OCI-LY7 (cell line): ENCODE results near the gene ZNF749. TPM values are rescaled to one million over a fixed set of nuclear protein-coding genes. Genes with fewer than 3 reads are reported as not detected.

Experiments used
- BruUV-seq: library from RNA; stranded (reverse); fragments of 400-500 nt; replicated peaks from 2 replicates; lab custom pipeline; 2021; lab: Mats Ljungman, UMichigan
- CTCF ChIA-PET: fragments of 300-600 bp; sonication (Branson Sonifier 250); formaldehyde crosslinking; loops from one replicate; lab custom pipeline; 2022; ENCODE audit warnings: antibody characterized with exemption; ENCODE audit not compliant: unreplicated experiment; lab: Charles Lee
- POLR2A ChIA-PET: fragments of 300-600 bp; sonication (Branson Sonifier 250); formaldehyde crosslinking; loops from one replicate; lab custom pipeline; 2022; ENCODE audit warnings: antibody characterized with exemption; lab: Charles Lee
- DNase-seq: peaks from one replicate; pipeline ENCODE4 v3.0.0-alpha.2; 2015; ENCODE audit warnings: low spot score
- H2AFZ ChIP-seq: fragments of 200-600 bp; sonication (generic), shearing (Covaris generic); 2 replicates; pipeline ENCODE4 v1.6.1; 2014; ENCODE audit warnings: mild to moderate bottlenecking, antibody characterized with exemption, low read length, moderate library complexity
- H3K27ac ChIP-seq: fragments of 200-600 bp; sonication (generic); 2 replicates; pipeline ENCODE4 v1.5.1; 2014; ENCODE audit warnings: mixed run types, low read depth, mild to moderate bottlenecking, moderate library complexity, low read length, inconsistent platforms; ENCODE audit not compliant: poor library complexity, severe bottlenecking
- H3K36me3 ChIP-seq: fragments of 200-600 bp; sonication (generic); 2 replicates; pipeline ENCODE4 v1.6.1; 2014; ENCODE audit warnings: mild to moderate bottlenecking, antibody characterized with exemption, low read length, moderate library complexity, mixed read lengths; ENCODE audit not compliant: insufficient read depth
- H3K4me1 ChIP-seq: fragments of 200-600 bp; sonication (generic); 2 replicates; pipeline ENCODE4 v1.5.1; 2014; ENCODE audit warnings: mild to moderate bottlenecking, low read length; ENCODE audit not compliant: insufficient read depth, poor library complexity, severe bottlenecking
- H3K4me2 ChIP-seq: fragments of 200-600 bp; sonication (generic); 2 replicates; pipeline ENCODE4 v1.6.1; 2014; ENCODE audit warnings: mild to moderate bottlenecking, low read length
- H3K4me3 ChIP-seq: fragments of 200-600 bp; sonication (generic); 2 replicates; pipeline ENCODE4 v1.5.1; 2014; ENCODE audit warnings: mild to moderate bottlenecking, low read depth, low read length; ENCODE audit not compliant: poor library complexity, severe bottlenecking
- H3K79me2 ChIP-seq: fragments of 200-600 bp; sonication (generic); 2 replicates; pipeline ENCODE4 v1.6.1; 2016; ENCODE audit warnings: low read depth, mild to moderate bottlenecking, low read length, moderate library complexity, mixed read lengths; ENCODE audit not compliant: insufficient read depth
- H3K9me2 ChIP-seq: fragments of 200-600 bp; sonication (generic); 2 replicates; pipeline ENCODE4 v1.6.1; 2016; ENCODE audit warnings: mild to moderate bottlenecking, low read length, mixed read lengths; ENCODE audit not compliant: insufficient read depth
- H3K9me3 ChIP-seq: fragments of 200-600 bp; sonication (generic); 2 replicates; pipeline ENCODE4 v1.6.1; 2014; ENCODE audit warnings: mild to moderate bottlenecking, mixed run types, low read length, mixed read lengths
- H4K20me1 ChIP-seq: fragments of 200-600 bp; sonication (generic); 2 replicates; pipeline ENCODE4 v1.6.1; 2014; ENCODE audit warnings: mild to moderate bottlenecking, antibody characterized with exemption, low read length, moderate library complexity, mixed read lengths; ENCODE audit not compliant: insufficient read depth
- CTCF ChIP-seq: fragments of 200-600 bp; sonication (generic); conservative IDR thresholded peaks from 2 replicates; pipeline ENCODE4 v1.5.1; 2014; ENCODE audit warnings: mild to moderate bottlenecking, antibody characterized with exemption, low read length, moderate library complexity, mixed read lengths
- EZH2phosphoT487 ChIP-seq: fragments of 200-600 bp; sonication (generic); IDR thresholded peaks from 2 replicates; pipeline ENCODE4 v1.6.1; 2018; ENCODE audit warnings: low read depth, borderline replicate concordance, mild to moderate bottlenecking, mixed run types, antibody characterized with exemption, low read length, moderate library complexity, mixed read lengths
- intact Hi-C: fragments of 100-400 bp; cut with micrococcal nuclease; formaldehyde crosslinking; loops from one replicate; pipeline ENCODE4 v1.10.0; 2022; ENCODE audit not compliant: unreplicated experiment
- total RNA-seq, 2 experiments: library from RNA; depleted of rRNA in 1 of 2; stranded (reverse); fragments of >200 nt in 1 of 2; shearing (Covaris generic) in 1 of 2; gene quantifications; 2 replicates each; pipeline ENCODE4 v1.2.3, GENCODE V29; 2014 to 2022

ZNF749 gene
- total RNA-seq, 2 experiments from 2014 or later = 14.2 to 27.1 TPM

- intact Hi-C loops = no loop called here
- TF ChIP-seq CTCF (no peak), EZH2phosphoT487 (no peak)
- Histone ChIP-seq H3K4me1 (peaks cover 10% of the 10 kb centered on the region), H3K4me3 (peak within 1 kb of the TSS; percentile 91), H3K9me3 (no peaks in the 10 kb centered on the region), H3K9me2 (no peaks in the 10 kb centered on the region), H2AFZ (peak within 1 kb of the TSS; percentile 99), H3K36me3 (peaks cover 13% of the 10 kb centered on the region), H3K4me2 (peak within 1 kb of the TSS; percentile 83), H3K27ac (peak within 1 kb of the TSS; percentile 26), H3K79me2 (peaks cover 7% of the 10 kb centered on the region; the same call in 1 of the 2 replicates), H4K20me1 (no peaks in the 10 kb centered on the region)
- peak; percentile 95 for DNase-seq
- POLR2A ChIA-PET = interaction anchor here (0.7 kb wide), 1 partner anchor 316 kb away, joined by 3 read pairs; the partner anchor contains the start of gene ZNF671
- CTCF ChIA-PET = interaction anchor here (0.6 kb wide), 1 partner anchor 959 kb away, joined by 3 read pairs; no protein-coding TSS in a partner anchor
- BruUV-seq = TSS peak; percentile 56
Measured at GRCh38 chr19:57410877-57411671, 24.1 kb upstream of the ZNF749 start, which contains the start of gene ZNF17. Gene ZNF17, plus strand, starts transcription at chr19:57411161. Its CDS starts 2,455 bp downstream, at chr19:57413616.

DNA sequence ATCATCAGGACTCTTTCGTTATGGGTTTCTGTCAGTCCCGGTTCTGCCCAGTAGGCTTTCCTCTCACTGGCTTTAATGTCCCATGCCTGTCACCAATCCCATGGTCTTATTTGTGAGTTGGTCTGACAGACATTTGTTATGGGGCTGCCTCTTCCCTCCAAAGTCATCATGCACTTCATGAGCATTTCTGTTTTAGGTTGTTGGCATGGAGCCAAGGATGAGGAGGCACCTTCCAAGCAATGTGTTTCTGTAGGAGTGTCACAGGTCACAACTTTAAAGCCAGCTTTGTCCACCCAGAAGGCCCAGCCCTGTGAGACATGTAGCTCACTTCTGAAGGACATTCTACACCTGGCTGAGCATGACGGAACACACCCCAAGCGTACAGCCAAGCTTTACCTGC is 15.7 kb upstream of the ZNF749 start:
- Histone ChIP-seq H3K27ac (no peak overlapping the region), H3K4me2 (no peak overlapping the region), H4K20me1 (no peaks in the 10 kb centered on the region), H3K79me2 (no peaks in the 10 kb centered on the region), H3K36me3 (peaks cover 59% of the 10 kb centered on the region), H3K9me3 (no peaks in the 10 kb centered on the region), H2AFZ (no peak overlapping the region), H3K4me3 (no peak overlapping the region), H3K4me1 (no peaks in the 10 kb centered on the region), H3K9me2 (no peaks in the 10 kb centered on the region)
- TF ChIP-seq CTCF (no peak), EZH2phosphoT487 (no peak)
- CTCF ChIA-PET = no interaction called here
- DNase-seq = no peak
- intact Hi-C loops = no loop called here
- POLR2A ChIA-PET = no interaction called here
- no TSS peak for BruUV-seq

GRCh38 chr19:57421037-57421436 is 14.1 kb upstream of the ZNF749 start:
- POLR2A ChIA-PET = no interaction called here
- Histone ChIP-seq H3K4me2 (no peak overlapping the region), H3K4me3 (no peak overlapping the region), H3K9me2 (no peaks in the 10 kb centered on the region), H3K9me3 (no peaks in the 10 kb centered on the region), H2AFZ (no peak overlapping the region), H4K20me1 (no peaks in the 10 kb centered on the region), H3K79me2 (no peaks in the 10 kb centered on the region), H3K4me1 (no peaks in the 10 kb centered on the region), H3K36me3 (peaks cover 52% of the 10 kb centered on the region), H3K27ac (no peak overlapping the region)
- no peak for DNase-seq
- CTCF ChIA-PET = no interaction called here
- intact Hi-C loops = no loop called here
- TF ChIP-seq EZH2phosphoT487 (no peak), CTCF (no peak)
- TSS peak; percentile 47 for BruUV-seq
